NCI-H128 (cell line): Measurements from ENCODE around the gene ALDH16A1.
"Not testable (repeated sequence)": the region's sequence is repeated elsewhere in the genome, so short reads cannot be mapped to it uniquely, and the experiment has no call there.

Experiments used
- DNase-seq: peaks from one replicate; lab custom pipeline; 2025; ENCODE audit not compliant: unreplicated experiment; lab: John Stamatoyannopoulos, UW

The ALDH16A1 gene

DNA sequence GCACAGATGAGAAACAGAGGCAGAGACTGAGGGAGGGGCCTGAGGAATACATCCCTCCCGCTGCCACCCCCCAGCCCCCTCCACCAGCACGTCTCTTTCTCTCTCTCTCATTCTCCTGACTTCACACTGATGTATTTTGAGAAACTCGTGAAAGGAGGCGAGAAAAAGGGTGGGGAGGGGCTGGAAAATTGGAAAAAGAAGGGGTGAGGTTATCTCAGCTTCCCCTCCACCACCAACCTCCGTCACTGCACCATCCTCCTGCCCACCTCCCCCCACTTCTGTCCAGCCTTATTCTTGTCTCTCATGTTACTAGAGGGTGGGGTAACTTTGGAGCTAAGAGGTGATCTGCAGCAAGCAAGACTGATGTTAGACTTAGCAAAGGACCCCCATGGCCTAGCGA, 13.2 kb upstream of the ALDH16A1 start:
- DNase-seq = no peak

DNA sequence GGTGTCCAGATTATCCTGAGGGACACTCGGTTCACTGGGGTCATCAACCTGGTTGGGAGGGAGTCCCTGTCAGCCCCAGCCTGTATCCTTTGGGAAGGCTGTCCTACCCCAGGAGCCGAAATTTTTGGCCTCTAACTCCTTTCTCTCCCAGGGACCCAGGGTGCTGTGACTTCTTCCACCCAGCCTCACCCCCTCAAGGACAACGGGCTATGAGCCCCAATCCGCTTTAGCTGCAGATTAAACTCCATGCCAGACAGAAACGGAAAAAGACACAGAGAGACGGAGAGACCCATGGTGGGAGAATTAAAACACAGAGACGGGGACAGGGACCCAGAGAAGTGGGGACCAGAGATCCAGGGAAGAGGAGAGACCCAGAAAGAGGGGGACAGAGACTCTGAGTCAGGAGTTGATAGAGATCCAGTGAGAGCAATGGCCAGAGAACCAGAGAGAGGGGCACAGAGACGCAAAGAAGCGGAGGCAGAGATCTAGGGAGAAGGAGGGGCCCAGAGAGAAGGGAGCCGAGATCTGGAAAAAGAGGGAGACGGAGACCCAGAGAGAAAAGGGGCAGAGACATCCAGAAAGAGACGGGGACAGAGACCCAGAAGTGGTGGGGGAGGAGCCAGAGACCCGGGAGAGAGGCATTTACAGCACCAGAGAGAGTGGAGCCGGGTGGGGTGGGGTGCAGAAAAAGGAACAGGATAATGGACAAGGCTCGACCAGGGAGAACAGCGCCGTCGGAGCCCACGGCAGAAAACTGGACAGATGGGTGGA, 12.4 kb upstream of the ALDH16A1 start:
- DNase-seq = no peak

GRCh38 chr19:49441210-49441959, 11.6 kb upstream of the ALDH16A1 start, which contains the start of gene SLC17A7:
SLC17A7 (minus strand) TSS chr19:49441527; CDS start chr19:49441379, 148 bp downstream.
- peak; percentile 11 for DNase-seq

- no peak for DNase-seq
Observed at GRCh38 chr19:49441960-49442350, 11.1 kb upstream of the ALDH16A1 start.

DNA sequence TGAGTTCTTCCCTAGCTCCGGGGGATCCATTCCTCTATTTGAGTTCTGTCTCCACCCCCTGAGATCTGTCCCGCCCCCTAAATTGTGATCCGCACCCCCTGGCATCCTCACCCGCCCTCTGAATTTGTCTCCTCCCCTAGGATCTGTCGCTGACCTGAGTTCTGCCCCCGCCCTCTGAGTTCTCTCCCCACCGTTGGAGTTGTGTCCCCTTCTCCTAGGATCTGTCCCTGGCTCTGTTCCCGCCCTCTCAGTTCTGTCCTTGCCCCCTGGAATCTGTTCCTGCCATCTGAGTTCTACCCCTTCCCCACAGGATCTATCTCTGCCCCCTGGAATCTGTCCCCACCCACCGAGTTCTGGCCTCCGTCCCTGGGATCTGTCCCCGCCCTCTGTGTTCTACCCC, 10.7 kb upstream of the ALDH16A1 start:
- DNase-seq = no peak

DNA sequence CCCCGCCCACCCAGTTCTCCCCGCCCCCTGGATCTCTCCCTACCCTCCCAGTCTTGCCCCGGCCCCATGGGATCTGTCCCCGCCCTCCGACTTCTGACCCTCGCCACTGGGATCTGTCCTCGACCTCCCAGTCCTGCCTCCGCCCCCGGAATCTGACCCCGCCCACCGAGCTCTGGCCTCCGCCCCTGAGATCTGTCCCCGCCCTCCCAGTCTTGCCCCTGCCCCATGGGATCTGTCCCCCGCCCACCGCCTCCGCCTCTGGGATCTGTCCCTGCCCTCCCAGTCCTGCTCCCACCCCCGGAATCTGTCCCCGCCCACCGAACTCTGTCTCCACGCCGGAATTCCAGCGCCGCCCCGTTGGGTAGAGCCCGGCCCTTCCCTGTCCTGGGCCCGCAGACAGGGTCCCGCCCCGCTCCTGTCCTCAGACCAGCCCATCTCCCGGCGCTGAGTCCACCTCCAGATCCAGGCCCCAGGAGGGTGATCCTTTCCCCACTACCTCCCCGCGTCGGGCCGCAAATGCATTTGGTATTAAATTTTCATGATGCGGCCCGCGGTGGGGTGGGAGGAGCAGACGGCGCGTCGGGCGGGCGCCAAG, 10.2 kb upstream of the ALDH16A1 start:
- peak; percentile 54 for DNase-seq

DNA sequence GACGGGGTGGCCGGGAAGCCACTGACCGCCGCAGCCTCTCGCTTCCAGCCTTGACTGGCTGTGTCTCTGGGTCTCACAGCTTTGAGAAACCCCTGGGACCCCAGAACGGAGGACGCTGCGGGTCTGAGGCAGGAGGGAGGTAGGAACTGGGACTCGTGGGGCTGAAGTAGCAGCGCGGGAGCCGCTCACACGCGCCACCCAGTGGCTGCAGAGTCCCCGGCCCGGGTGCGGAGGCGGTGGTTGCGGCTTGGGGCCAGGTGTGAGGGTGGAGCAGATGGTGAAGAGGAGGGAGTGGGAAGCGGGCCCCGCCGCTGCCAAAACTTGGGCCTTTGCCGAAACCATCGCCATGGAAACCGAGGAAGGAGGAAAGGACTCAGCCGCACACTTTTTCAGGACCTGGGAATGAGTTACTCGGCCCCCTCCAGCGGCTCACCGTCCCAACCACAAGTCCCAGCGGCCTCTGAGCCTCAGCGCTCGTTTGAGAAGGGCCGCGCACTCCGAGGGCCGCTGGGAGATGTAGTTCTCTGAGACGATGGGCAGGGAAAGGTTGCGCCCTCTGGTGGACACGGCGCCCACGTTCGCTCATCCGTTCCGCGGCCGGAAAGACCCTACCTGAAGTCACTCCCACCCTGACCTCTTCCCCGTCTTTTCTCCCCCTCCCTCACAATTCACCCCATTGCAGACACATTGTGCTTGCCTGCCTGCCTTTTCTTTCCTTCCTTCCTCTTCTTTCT, 9.5 kb upstream of the ALDH16A1 start:
- DNase-seq = peak; percentile 93

GRCh38 chr19:49444100-49444700, 8.8 kb upstream of the ALDH16A1 start:
- not testable (repeated sequence) for DNase-seq

- no peak for DNase-seq
Observed at GRCh38 chr19:49445997-49446396, 7.0 kb upstream of the ALDH16A1 start.

- no peak for DNase-seq
Observed at GRCh38 chr19:49447485-49448431, 5.3 kb upstream of the ALDH16A1 start.

DNA sequence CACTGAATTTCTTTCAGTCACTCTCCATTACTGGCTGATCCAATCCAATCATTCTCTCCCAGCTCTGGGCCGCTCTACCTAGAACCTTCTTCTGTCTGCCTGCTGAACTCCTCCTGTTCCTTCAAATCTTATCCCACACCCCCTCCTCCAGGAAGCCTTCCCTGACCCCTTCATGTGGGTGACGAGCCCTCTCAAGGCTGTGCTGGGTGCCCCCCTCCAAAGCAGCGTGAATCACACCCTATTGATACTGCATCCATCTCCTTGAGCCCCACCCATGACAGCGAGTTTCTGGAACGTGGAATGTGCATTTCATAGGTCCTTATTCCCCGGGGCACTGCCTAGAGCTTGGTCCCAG, 4.6 kb upstream of the ALDH16A1 start:
- no peak for DNase-seq

GRCh38 chr19:49450405-49450804, 2.6 kb upstream of the ALDH16A1 start:
- no peak for DNase-seq

DNA sequence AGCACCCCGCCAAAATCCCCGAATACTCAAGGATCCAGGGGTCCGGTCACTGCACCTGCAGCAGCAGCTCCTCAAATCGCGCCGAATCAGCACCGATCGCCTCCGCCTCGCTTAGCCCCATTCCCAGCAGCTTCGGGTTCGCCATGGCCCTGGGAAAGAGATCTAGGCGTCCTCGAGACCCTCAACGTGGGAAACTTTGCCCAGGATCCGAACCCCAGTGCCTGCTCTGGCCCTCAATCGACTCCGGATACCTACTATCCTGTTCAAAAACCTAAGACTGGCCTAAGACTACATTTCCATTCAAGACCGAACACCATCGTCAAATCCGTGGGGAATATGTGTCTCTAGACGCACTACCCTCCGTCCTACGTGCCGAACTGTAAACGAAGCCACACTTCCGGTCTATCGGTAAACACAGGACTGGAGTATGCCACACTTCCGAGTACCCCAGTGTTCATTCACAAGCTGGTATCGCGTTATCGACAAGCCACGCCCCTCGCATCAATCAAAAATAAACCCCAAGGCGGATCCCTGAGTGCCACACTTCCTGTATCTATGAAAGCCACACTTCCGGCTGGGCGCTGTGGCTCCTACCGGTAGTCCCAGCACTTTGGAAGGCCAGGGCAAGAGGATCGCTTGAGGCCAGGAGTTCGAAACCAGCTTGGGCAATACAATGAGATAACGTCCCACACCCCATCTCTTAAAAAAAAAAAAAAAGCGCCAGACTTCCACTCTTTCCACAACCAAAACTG, 1.4 kb upstream of the ALDH16A1 start, which contains the start of gene PIH1D1:
Gene PIH1D1, minus strand, starts transcription at position 385 of the 752 bp plus-strand sequence. Its CDS starts 240 bp downstream, at position 145.
- peak; percentile 97 for DNase-seq

DNA sequence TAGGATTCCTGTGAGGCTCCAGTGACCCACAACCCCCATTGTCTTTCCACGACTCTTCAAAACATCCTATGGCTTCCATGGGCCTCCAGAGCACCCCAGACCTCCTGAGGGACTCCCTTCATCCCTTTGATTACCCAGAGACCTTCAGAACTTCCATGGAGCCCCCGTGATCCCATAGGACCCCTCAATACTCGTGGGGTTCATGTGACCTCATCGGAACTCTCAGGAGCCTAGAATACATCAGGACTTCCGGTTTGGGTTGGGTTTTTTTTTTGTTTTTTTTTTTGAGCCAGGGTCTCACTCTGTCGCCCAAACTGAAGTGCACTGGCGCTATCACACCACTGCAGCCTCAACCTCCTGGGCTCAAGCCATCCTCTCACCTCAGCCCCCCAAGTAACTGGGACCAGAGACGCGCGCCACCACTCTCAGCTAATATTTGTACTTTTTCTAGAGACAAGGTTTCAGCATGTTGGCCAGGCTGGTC, 774 bp downstream of the ALDH16A1 start:
- DNase-seq = no peak

- no peak for DNase-seq
Observed at GRCh38 chr19:49455773-49456172, 2.7 kb downstream of the ALDH16A1 start.

- no peak for DNase-seq
Observed at GRCh38 chr19:49456326-49456725, 3.3 kb downstream of the ALDH16A1 start.

DNA sequence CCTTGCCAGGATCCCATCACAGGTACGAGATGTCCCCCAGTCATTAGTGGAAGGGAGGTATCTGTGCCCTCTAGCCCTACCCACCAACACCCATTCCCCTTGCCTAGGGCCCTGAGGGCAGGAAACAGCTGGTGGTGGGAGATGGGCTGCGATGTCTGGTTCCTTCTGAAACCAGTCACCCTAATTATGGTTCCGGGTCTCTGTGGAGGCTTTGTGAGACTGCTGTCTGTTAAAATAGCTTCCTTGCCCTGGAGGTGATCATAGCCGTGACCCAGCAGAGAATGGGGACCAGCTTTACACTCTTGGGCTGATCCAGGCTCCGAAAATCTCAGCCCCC, 5.5 kb downstream of the ALDH16A1 start:
- DNase-seq = no peak

DNA sequence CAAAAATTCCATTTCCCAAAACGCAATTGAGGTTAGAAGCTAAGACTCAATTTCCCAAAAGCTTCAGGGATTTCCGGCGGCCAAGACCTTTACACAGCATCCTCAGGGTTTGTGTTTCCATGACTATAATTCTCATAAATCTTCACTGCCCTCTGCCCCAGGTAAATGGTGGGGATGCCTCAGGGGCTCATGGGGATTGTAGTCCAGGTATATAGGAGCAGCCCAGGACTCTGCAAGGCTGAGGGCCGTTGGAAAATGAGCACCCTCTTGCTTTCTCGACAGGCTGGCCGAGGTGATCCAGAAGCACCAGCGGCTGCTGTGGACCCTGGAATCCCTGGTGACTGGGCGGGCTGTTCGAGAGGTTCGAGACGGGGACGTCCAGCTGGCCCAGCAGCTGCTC, 6.4 kb downstream of the ALDH16A1 start:
- no peak for DNase-seq

- not testable (repeated sequence) for DNase-seq
Observed at GRCh38 chr19:49461130-49461529, 8.1 kb downstream of the ALDH16A1 start.
